ENCODE measurements around the gene PALLD.
"Not testable (repeated sequence)": the region's sequence is repeated elsewhere in the genome, so short reads cannot be mapped to it uniquely, and the experiment has no call there.

The PALLD gene

DNA sequence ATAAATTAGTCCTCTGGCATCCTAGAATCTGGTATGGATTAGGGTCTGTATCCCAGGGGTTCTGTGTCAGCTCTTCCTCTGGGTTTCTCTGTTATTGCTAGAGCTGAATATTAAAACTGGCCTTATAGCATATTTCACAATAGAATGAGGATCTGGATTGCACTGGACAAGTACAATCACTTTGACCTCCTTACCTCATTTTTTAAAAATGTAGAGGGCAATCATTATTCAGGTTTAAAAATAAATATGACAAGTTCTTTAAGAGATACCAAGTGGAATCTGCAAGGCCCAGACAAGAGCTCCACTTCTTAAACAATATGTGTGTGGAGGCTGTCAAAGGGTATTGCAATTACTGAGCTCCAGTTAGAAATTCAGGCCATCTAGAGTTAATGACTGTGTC, 1.4 kb downstream of the PALLD start:
- no peak for DNase-seq

DNA sequence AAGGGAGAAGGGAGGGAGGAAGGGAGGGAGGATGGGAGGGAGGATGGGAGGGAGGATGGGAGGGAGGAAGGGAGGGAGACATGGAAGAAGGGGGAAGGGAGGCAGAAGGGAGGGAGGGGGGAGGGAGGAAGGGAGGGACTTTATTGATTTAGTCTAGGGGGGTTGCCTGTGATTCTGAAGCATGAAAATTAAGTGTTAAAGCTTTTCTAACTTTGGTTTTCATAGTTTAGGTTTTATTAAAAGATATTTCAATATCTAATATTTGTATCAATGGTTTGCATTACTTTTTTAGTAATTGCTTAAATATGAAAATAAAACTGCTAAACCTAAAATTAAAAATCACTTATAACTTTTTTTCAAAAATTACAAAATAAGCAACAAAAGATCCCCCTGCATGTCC, 2.4 kb downstream of the PALLD start:
- DNase-seq: no peak

DNA sequence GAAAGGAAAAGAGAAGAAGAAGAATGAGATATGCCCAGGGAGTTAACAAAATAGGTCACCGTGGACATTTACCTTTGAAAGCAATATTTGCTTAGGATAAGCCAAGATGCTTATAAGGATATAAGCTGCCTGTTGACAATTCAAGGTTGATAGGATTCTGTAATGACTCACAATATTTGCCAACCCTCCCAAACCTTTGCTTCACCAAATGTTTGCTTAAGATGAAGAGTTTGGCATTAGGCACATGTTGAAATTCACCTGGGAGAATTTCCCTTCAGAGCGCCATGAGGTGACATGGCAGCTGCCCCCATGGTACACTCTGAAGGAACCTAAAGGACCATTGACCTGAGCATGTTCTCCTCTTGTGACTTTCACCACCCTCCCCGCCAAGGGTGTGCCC, 4.6 kb downstream of the PALLD start:
- DNase-seq: no peak

DNA sequence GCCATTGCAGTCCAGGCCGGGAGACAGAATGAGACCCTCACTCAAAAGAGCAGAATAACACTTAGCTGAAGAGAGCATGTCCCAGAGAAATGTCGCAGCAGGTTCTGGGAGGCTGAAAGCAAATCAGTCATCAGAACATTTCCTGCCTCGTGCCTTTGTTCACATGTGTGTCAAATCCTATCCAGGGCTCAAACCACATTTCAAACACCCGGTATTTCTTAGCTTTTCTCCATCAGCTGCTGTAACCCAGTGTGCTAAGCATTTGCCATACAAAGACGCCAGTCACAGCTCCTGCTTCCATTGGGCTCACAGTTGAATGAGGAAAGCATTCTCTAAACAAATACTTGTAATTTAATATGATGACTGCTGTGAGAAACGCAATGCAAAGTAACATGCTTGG, 6.0 kb downstream of the PALLD start:
- no peak for DNase-seq

DNA sequence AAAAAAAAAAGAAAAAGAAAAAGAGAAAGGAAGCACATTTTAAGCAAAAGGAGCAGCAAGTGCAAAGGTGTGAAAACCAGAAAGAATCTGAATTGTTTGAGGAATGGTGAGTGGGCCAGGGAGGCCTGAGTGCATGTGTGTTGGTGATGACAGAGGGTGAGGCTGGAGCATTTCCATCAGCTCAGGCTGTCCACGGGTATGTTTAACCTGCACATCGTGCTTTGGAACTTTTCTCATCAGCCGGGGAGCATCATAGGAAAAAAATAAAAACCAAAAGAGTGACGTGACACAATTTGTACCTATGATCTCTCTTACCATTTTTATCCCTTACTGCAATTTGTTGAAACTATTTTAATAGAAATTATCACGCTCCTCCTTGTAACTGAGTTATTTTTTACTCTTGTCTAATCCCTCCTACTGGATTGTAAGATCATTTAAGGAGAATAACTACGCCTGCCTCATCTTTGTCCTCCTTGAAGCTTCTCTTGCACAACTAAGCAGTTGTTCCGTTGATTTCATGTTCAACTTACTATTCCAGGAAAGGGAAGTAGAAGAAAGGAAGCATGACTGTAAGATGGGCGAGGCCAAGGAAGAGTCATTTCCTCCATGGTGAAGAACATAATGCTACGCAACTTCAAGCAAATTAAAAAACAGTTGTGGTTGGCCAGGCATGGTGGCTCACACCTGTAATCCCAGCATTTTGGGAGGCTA, 7.0 kb downstream of the PALLD start:
- DNase-seq: no peak

DNA sequence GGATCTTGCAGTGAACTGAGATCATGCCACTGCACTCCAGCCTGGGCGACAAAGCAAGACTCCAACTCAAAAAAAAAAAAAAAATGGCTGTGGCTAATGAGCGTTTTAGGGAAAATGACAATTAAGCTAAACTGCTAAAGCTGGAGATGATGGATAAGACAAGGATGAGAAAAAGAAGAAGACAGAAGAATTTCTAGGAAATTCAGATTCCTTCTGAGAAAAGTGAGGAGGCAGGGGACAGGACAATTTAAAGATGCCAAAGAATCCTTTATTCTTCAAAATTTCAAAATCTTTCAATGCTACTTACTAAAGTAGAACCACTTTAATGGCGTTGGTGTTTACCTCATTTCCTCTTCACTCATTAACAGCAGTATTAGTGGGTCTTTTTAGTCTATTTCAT, 7.7 kb downstream of the PALLD start:
- no peak for DNase-seq

DNA sequence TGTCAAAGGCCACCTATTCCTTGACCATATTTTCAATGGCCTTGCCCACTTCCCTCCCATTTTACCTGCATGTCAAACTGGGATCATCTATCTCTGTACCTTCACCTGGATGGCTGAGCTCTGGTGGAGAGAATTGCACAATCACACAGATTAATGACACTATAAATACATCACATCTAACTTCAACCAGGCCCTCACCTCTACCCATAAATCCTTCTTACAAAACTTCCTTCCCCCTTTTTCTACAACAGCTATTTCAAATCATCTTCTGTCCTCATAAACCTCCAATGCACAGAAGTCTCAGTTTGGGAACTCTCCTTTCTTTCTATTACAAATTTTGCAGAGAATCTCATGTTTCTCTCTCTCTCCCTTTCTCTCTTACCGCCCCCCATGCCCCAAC, 9.2 kb downstream of the PALLD start:
- DNase-seq: no peak

DNA sequence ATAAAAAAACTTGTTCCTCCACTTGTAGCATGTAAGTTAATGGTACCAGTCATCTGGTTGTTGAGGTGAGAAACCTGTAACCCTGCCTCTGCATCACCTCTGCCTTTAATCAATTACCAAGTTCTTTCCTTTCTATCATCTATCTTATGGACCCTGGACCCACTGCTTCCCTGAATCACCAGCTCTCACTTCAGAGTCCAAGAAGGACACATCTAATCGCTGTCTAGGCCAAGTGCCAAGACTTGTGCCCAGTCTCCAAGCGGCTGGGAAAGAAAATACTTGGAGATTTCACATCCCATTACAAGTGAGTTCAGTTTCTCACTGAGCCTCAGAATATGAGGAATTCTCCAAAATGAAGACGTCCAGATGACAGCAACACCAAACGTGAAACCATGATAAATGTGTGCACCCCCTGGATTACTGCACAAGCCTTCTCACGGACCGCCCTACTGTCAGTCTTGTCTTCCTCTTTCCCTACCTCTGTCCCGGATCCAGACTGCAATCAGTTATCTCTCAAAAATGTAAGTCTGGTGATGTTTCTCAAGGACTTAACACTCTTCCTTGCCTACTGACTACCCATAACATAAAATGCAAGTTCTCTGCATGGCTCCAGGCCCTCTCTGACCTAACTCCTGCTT, 10.4 kb downstream of the PALLD start:
- DNase-seq: no peak

DNA sequence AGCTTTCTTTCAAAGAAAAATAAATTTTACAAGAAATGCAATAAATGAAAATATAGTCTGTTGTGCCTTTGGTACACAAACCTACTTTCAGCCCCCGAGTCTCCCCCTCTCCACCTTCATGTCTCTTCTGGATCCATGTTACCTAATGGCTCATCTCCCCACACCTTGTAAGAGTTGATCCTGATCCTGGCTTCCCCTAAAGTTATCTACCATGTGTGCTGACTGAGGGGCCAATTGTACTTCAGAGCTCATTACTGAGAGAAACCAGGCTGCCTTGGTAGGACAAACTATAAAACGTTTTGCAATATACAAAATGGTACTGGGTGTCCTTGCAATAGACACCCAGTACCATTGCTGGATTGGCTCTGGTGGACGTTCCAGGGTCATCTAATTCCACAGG, 11.8 kb downstream of the PALLD start:
- DNase-seq: no peak

DNA sequence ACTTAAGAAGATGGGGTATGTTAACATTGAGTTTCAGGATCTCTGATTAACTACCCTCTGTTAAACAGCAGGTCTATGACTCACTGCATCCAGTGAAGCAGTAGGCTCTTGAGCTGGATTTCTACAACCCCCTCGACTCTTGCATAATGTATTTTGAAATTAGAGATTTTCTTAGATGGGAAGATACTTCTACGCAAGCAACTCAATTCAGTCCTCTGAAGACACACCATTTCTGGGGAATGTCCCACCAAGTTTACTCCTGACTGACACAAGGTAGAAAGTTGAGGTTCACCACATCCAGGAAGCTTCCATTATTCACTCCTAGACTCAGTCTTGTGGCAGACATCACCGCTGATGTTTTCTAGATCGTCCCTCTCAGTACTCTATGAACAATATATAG, 12.9 kb downstream of the PALLD start:
- DNase-seq: peak; percentile 42

DNA sequence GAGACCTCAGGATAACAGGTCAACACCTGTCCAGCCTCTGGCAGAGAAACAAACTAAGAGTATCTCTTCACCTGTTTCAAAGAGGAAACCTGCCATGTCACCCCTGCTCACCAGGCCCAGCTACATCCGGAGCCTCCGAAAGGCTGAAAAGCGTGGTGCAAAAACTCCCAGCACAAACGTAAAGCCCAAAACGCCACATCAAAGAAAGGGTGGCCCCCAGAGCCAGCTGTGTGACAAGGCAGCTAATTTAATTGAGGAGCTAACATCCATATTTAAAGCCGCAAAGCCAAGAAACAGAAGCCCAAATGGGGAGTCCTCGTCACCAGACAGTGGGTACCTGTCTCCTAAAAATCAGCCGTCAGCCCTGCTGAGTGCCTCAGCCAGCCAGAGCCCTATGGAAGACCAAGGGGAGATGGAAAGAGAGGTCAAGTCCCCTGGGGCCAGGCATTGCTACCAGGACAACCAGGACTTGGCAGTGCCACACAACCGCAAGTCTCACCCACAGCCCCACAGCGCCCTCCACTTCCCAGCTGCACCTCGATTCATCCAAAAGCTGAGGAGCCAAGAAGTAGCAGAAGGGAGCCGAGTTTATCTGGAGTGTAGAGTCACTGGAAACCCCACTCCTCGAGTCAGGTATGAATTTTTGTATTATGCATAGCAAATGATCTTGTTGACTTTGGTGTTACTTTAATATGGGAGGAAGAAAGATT, 15.1 kb downstream of the PALLD start:
- peak; percentile 67 for DNase-seq

DNA sequence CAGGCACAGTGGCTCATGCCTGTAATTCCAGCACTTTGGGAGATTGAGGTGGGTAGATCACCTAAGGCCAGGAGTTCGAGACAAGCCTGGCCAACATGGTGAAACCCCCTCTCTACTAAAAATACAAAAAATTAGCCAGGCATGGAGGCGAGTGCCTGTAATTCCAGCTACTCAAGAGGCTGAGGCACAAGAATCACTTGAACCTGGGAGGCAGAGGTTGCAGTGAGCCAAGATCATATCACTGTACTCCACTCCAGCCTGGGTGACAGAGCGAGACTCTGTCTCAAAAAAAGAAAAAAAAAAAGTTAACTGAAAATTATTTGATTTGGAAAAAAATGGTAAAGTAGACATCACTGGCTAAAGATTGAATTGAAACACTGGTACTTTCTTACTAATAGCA, 17.0 kb downstream of the PALLD start:
- DNase-seq: not testable (repeated sequence)

DNA sequence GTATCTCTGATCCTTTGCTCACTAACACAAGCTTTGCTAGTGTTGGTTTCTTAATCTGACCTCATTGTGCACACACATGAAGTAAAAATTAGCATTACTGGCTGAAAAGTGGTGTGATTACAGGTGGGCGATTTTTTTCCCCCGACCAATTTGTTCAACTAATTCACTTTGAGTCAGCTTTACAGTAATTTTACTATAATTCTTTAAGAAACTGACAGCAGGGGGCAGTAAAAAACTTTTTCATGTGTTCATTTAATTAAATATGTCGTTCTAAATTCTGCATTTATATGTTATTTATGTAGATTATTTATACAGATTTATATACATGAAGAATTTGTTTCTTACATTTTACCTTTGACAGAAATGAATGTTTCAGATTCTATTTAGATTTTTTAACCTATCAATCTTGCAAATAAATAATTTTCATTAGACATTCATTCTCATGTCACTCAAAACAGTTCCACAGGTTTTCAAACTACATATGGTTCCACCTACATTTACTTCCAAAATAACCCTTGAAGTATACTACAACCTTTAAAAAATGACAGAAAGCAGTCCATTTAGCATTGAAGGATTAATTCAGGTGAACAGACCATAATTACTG, 17.5 kb downstream of the PALLD start:
- DNase-seq: peak; percentile 54

DNA sequence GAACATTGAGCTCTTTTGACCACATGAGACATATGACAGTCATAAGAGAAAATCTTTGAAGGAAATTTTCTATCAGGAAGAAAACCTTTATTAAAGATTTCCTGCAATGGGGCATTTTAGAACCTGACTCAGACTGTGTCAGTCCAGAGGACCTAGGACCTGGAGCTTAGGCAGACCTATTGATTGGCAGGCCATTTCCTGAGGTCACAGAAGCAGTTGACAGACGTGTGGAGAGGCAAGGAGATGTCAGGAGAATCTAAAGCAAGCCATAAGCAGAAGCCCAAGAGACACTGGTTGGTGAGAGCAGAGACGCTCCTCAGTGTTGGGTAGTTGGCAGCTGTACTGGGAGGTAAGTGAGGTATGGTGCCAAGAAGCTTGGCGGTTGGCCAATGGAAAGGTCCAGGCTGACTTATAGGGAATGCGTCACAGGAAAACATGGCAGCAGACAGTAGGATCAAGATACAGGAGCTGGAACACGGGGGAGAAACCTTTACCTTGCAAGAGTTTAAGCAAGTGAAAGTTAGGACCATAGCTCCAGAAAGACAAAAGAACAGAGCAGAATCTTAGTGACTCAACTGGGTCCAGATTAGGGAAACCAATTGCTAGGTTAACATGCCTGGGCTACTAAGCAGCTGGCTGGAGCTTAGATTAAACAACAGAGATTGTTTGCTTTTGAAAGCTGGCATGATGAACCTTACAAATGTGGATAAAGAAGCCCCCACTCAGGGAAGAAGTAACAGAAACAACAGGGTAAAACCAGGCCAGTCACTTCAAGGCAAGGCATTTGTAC, 18.6 kb downstream of the PALLD start:
- DNase-seq: no peak

DNA sequence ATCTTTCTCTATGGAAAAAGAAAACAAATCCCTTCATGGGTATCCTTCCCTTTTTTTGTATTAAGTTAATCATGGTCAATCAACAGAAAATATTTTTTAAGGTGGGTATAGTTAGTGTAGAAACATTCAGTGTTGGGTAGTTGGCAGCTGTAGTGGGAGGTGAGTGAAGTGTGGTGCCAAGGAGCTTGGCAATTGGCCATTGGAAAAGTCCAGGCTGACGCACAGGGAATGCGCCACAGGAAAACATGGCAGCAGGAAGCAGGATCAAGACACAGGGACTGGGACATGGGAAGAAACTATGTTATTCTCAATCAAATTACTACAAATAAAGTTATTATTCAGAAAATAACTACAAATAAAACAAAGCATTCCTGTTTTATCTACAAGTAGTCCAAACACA, 20.0 kb downstream of the PALLD start:
- no peak for DNase-seq

DNA sequence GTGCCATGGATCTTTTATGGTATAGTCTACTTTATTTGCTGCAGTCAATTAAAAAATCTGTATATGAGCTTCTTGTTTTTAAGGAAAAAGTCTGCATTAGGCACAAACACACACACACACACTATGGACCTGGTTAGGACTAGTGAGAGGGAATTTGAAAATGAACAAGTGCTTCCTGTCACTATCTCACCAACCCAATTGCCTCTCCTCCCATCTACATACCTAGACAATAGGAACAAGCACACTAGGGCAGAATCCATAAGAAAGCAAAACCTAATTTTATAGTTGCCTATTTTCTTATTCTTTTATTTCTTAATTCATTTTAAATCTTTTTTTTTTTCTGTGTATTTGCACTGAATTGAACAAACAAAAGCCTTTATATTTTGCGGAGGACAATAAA, 22.7 kb downstream of the PALLD start:
- no peak for DNase-seq

DNA sequence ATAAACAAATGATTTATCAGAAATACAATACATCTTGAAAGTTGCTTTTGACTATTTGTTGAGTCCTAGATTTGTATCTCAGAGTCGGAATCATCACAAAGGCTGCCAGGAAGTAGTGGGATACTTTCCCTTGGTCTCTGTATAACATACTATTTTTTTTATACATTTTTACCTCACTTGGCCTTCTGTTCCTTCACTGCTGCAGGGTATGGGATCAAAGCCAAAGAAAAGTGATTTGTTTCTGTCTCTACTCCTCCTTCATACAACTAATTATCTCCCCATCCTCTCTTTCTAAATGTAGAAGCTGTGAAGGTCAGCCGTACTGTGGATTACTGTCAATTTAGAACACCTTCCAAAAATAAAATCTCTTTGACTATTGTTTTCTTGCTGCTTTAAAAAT, 24.9 kb downstream of the PALLD start:
- no peak for DNase-seq

DNA sequence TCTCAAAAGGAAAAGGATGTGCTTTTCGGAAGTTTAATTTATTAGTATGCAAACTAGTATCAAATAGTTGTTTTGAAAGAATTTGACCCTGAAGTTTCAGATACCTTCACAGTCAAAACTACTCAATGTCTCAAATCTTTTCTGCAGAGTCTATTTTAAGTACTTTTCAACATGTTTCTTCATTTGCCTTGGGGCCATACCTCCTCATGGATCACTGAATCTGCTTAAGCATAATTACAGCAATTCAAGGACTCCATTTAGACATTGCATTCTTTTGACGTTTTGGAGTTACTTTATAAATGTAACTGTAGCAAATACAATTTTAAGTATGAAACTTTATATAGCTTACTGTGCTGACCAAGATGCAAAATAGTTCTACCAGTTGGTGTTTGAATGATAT, 25.5 kb downstream of the PALLD start:
- no peak for DNase-seq

DNA sequence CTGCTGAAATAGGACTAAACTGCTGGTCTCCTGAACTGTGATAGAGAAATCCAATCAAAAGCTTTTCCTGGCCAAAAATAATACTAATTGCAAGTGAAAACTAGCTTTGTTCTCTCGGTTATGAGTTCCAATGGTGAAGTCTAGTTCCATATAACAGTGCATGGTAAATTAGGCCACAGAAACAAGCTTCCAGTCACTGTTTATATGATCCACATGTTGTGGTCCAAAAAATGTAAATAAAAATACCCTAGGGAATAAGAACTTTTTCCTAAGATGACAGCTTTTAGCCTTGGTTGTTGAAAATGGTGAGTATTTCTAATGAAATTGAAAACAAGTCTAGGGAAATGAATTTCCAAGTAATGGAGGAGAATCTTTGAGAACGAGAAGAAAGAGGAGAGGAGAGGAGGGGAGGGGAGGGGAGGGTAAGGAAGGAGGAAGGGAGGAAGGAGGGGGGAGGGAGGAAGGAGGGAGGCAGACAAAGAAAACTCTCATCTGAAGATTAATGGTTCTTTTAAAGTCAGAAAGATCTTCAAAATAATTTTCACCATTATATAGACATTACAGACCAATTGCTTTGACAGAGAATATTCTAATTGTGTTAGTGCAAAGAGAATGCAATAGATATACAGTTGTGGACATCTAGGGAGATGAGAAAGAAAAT, 26.1 kb downstream of the PALLD start:
- no peak for DNase-seq

DNA sequence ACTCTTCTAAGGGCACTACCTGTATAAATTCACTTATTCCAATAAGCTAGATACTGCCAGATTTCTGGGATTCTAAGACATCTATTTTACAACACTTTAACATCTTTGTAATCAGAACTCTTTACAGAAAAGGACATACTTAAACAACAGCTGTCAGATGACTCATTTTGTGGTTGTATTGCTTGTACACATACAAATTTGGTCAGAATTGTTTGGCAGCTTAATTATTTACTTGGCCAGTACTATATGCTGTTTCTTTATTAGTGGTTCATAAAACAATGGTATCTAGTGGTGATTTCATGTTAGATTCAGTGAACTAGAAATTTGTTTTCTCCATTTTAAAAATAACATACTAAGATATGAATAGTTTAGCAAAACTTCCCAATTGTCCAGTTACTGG, 27.2 kb downstream of the PALLD start:
- DNase-seq: no peak

DNA sequence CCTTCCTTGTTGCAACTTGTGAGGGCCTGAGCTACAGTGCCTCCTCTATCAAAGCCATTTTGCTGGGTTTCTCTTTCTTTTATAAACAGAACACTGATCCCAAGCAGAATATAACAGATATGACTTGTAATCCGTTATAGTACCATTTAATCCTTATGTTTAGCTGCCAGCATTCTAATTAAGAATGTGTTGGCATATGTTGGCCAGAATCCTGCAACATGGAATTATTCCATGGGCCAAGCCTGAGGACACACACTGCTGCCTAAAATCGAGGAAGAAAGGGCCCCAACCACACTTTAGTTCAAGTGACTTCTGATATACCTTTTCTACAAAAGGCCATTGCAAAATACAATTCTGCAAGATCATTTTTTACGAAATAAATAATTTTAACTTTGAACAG, 28.0 kb downstream of the PALLD start:
- no peak for DNase-seq

DNA sequence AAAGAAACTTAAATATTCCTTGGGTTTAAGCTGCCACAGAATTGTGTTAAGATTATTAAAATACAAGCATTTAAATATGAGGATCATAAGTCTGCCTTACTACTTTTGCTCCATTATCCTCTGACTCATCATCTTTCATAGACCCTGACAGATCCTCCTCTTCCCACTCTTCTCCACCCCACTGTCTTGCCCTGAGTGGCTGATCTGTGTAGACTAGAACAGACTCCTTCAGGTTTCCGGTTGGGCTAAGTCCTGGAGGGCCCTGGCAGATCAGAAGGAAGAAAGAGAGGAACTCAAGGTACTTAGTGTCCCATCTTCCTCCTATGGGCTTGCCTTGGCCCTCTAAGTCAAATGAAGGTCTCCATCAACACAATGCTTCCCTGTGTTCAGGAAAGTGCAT, 30.7 kb downstream of the PALLD start:
- DNase-seq: no peak
